Measurements from ENCODE around the gene MAPKAP1.

DNA sequence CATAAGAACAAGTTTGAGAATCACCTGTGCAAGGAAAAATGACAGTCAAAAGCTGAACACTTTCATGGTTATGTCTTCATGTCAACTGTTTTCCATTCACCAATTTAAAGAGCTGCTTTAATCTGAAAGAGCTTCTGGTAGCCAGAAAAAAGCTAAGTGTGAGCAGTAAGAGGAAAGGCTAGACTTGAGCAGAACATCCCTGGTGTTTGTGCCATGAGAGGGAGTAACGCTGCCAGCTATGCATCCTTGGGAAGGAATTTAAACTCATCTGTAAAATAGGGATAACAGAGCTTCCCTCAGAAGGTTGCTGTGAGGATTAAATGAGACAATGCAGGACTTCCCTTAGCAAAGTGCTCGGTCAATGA, 193.7 kb downstream of the MAPKAP1 start:
- TF ChIP-seq CTCF (conservative IDR thresholded peaks at IDR 0.05 in 1 of 2, IDR thresholded peaks at IDR 0.05 in 1 of 2; ENCODE audit: extremely low read depth in 1 of 2, insufficient read depth in 1 of 2, low read depth in 1 of 2, low read length in 2 of 2) (peak in 1 of 2 donors; percentile 3), EZH2 (IDR thresholded peaks at IDR 0.05; ENCODE audit: borderline replicate concordance, low read length) (no peak)

Measured in mammary epithelial cell (primary cell).